Pancreas (tissue), 10 donors: ENCODE data around the gene ZBTB37. TPM values are rescaled to one million over a fixed set of nuclear protein-coding genes. Genes with fewer than 3 reads are reported as not detected.

Experiments used
- ATAC-seq, 4 donors: fragments of 200-7000 bp; cut with Tn5 transposase; one replicate each; pipeline versions ENCODE4 v1.8.0 to v1.9.1; 2020; ENCODE audit warnings: mild to moderate bottlenecking in 4 of 4, moderate library complexity in 4 of 4
- DNase-seq, 6 donors: peaks; one replicate each; pipeline ENCODE4 v3.0.0-alpha.2; 2020
- FAIRE-seq: peaks from 2 replicates; lab custom pipeline; 2012; peaks lifted over from hg19 to GRCh38; lab: Jason Lieb, UNC
- H3K27ac ChIP-seq, 4 donors: fragments of 200-600 bp; sonication (generic); 1 replicate in 3 of 4; 2 replicates in 1 of 4; pipeline versions ENCODE4 v1.5.0 to v1.8.0; 2020
- H3K27me3 ChIP-seq, 4 donors: fragments of 200-600 bp; one replicate each; pipeline ENCODE4 v1.8.0; 2021
- H3K36me3 ChIP-seq, 3 donors: fragments of 200-600 bp; sonication (generic) in 1 of 3; one replicate each; pipeline versions ENCODE4 v1.5.0 to v1.8.0; 2020 to 2021
- H3K4me1 ChIP-seq, 3 donors: fragments of 200-600 bp; one replicate each; pipeline ENCODE4 v1.8.0; 2021
- H3K4me3 ChIP-seq, 4 donors: fragments of 200-600 bp; sonication (generic) in 2 of 4; one replicate each; pipeline versions ENCODE4 v1.5.0 to v1.8.0; 2020 to 2021
- H3K9me3 ChIP-seq, 4 donors: fragments of 200-600 bp; one replicate each; pipeline ENCODE4 v1.8.0; 2021
- CTCF ChIP-seq, 4 donors: fragments of 200-600 bp; sonication (generic) in 3 of 4; IDR thresholded peaks; one replicate each; pipeline versions ENCODE4 v1.5.0 to v1.8.0; 2021; ENCODE audit warnings: antibody characterized with exemption in 4 of 4
- WGBS, 2 donors: extraction: QIAGEN DNeasy Blood & Tissue Kit; methylation state at CpG; one replicate each; pipeline ENCODE4 v1.1.7; 2013; 5-methylcytosine and 5-hydroxymethylcytosine counted together
- intact Hi-C, 3 donors: fragments of 100-400 bp; cut with DNase I; formaldehyde crosslinking; loops; one replicate each; pipeline versions ENCODE4 v1.11.1 to v1.14.2; 2022
- polyA plus RNA-seq, 2 donors: library from polyadenylated mRNA; stranded (reverse); fragments of 200-250 nt; gene quantifications; one replicate each; pipeline ENCODE4 v1.2.3, GENCODE V29; 2013
- total RNA-seq, 6 donors: library from RNA; stranded (reverse); fragmentation: NEBNext Ultra II Directional in 4 of 6; extraction: Animal tissue kit (Norgen Biotek cat#: 25700) in 4 of 6; gene quantifications; one replicate each; pipeline versions ENCODE4 v1.2.1 to v1.2.4, GENCODE V29; 2021 to 2023
- donor health status: healthy with polysubstance abuse.
- donor health status: DM: no; HTN: no; CAD: no; lungs with moderate emphysema.
- donor health status: DM: no; HTN: no; CAD: no.
- donor health status: control.
- donor health status: control.
- donor health status: Bipolar disorder and iron deficiency.
- donor health status: DM: yes; HTN: yes; CAD: no.
- donor health status: DM: no; HTN: no; CAD: no.
- donor health status: DM: no; HTN: no; CAD: no.
- donor health status: DM: yes; HTN: yes; CAD: no.

The ZBTB37 gene
- total and polyA plus RNA-seq, 8 donors, result 1.2 to 7.0 (median 3.9) TPM

GRCh38 chr1:173914366-173914871 lies 46.2 kb downstream of the ZBTB37 start:
- no peak overlapping the region for H3K27ac ChIP-seq
- H3K27me3 ChIP-seq, result no peaks in the 10 kb centered on the region
- H3K4me3 ChIP-seq, result no peak overlapping the region
- ATAC-seq, result peak in 3 of 4 donors; percentile 59 to 79 (median 61)
- no peaks in the 10 kb centered on the region for H3K36me3 ChIP-seq
- TF ChIP-seq CTCF (IDR thresholded peaks at IDR 0.05), result peak; percentile 19 to 54 (median 39)
- peak in 2 of 6 donors; percentile 34 to 45 for DNase-seq
- no peak for FAIRE-seq
- no peaks in the 10 kb centered on the region for H3K9me3 ChIP-seq
- no peaks in the 10 kb centered on the region for H3K4me1 ChIP-seq
- WGBS, 2 donors, result 71 to 76% methylated on average over 13 of the region's 13 CpGs
- intact Hi-C loops, result no loop called here

GRCh38 chr1:173915596-173915995 lies 47.4 kb downstream of the ZBTB37 start:
- WGBS, 2 donors, result 86 to 91% methylated on average over 2 of the region's 2 CpGs
- Histone ChIP-seq H3K27me3 (no peaks in the 10 kb centered on the region), H3K9me3 (no peaks in the 10 kb centered on the region), H3K27ac (no peak overlapping the region), H3K4me3 (no peak overlapping the region), H3K4me1 (no peaks in the 10 kb centered on the region), H3K36me3 (no peaks in the 10 kb centered on the region)
- intact Hi-C loops, result no loop called here
- FAIRE-seq, result no peak
- no peak for TF ChIP-seq CTCF (IDR thresholded peaks at IDR 0.05)
- DNase-seq, result no peak
- no peak for ATAC-seq

- intact Hi-C loops, result no loop called here
- Histone ChIP-seq H3K9me3 (peaks cover 0 to 3% (median 0%) of the 10 kb centered on the region in 4 donors), H3K4me3 (no peak overlapping the region), H3K27ac (no peak overlapping the region), H3K4me1 (no peaks in the 10 kb centered on the region), H3K36me3 (no peaks in the 10 kb centered on the region), H3K27me3 (no peaks in the 10 kb centered on the region)
- ATAC-seq (no peak), DNase-seq (no peak), FAIRE-seq (no peak)
- no peak for TF ChIP-seq CTCF (IDR thresholded peaks at IDR 0.05)
- whole genome bisulfite sequencing, 2 donors, result 89% methylated on average over 4 of the region's 4 CpGs
Observed at GRCh38 chr1:173916667-173917066, 48.5 kb downstream of the ZBTB37 start.

GRCh38 chr1:173917149-173917548 lies 49.0 kb downstream of the ZBTB37 start, which contains the start of gene SERPINC1:
SERPINC1 (minus strand) TSS chr1:173917327; CDS start chr1:173917259, 68 bp downstream.
- WGBS, 2 donors, result 87 to 89% methylated on average over 3 of the region's 3 CpGs
- no peak for TF ChIP-seq CTCF (IDR thresholded peaks at IDR 0.05)
- FAIRE-seq, result no peak

More at GRCh38 chr1:173917149-173917548, 49.0 kb downstream of the ZBTB37 start, which contains the start of gene SERPINC1:
- Histone ChIP-seq H3K27ac (no peak within 1 kb of the TSS), H3K9me3 (peaks cover 0 to 3% (median 0%) of the 10 kb centered on the region in 4 donors), H3K36me3 (no peaks in the 10 kb centered on the region), H3K27me3 (no peaks in the 10 kb centered on the region), H3K4me1 (no peaks in the 10 kb centered on the region), H3K4me3 (no peak within 1 kb of the TSS)
- DNase-seq (no peak), ATAC-seq (no peak)
- intact Hi-C loops, result no loop called here
